Measurements from ENCODE around the gene ZNRF3.

ZNRF3 gene

DNA sequence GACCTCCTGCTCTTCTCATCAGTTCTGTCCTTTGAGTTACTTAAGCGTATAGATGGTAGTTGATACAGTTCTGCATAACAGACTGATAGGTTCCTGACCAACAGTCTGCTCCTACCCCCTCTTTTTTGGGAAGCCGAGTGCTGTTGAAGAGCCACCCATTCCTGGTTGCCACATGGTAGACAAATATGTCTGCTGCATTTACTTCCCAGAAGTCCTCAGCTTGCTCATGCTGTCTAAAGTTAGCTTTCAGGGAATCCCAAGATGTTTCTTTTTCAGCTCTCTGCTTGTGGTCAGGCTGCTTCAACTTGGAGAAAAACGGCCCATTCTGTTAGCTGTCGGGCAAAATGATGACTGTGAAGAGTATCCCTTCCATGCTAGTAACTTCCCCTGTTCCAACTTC, 129.6 kb downstream of the ZNRF3 start:
- Histone ChIP-seq H3K36me3 (ENCODE audit: insufficient read depth, low read length) (peaks cover 4% of the 10 kb centered on the region), H3K9me3 (ENCODE audit: low read length) (no peaks in the 10 kb centered on the region), H3K4me3 (ENCODE audit: low read length) (no peak overlapping the region), H3K27me3 (ENCODE audit: insufficient read depth, low read length) (no peaks in the 10 kb centered on the region), H2AFZ (ENCODE audit: low read depth, low read length) (no peak overlapping the region), H3K4me1 (ENCODE audit: insufficient read depth, low read length) (peaks cover 2% of the 10 kb centered on the region)

GRCh38 chr22:29014293-29014692, 130.9 kb downstream of the ZNRF3 start:
- Histone ChIP-seq H3K36me3 (ENCODE audit: insufficient read depth, low read length) (peaks cover 4% of the 10 kb centered on the region), H3K4me1 (ENCODE audit: insufficient read depth, low read length) (peaks cover 2% of the 10 kb centered on the region), H3K4me3 (ENCODE audit: low read length) (no peak overlapping the region), H3K27me3 (ENCODE audit: insufficient read depth, low read length) (no peaks in the 10 kb centered on the region), H3K9me3 (ENCODE audit: low read length) (peaks cover 4% of the 10 kb centered on the region), H2AFZ (ENCODE audit: low read depth, low read length) (no peak overlapping the region)

DNA sequence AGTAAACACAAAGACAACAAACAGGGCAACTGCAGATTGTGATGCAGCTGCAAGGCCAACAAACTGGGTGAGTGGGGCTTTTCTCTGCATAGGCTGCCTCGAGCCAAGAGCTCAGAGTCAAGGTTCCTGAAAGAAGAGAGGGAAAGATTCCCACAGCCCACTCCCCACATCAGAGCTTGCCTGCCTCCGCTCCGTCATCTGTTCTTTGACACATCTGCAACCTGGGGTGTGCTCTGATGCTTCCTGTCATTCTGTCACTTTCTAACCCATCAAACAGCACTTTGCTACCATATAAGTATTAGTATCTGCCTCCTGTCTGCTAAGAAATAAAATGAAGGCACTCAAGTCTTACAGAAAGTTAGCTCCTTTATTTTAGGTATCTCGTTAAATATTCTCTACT, 131.4 kb downstream of the ZNRF3 start:
- Histone ChIP-seq H3K4me1 (ENCODE audit: insufficient read depth, low read length) (peaks cover 2% of the 10 kb centered on the region), H2AFZ (ENCODE audit: low read depth, low read length) (no peak overlapping the region), H3K36me3 (ENCODE audit: insufficient read depth, low read length) (peaks cover 4% of the 10 kb centered on the region), H3K9me3 (ENCODE audit: low read length) (peaks cover 4% of the 10 kb centered on the region), H3K27me3 (ENCODE audit: insufficient read depth, low read length) (no peaks in the 10 kb centered on the region), H3K4me3 (ENCODE audit: low read length) (no peak overlapping the region)

- no peaks in the 10 kb centered on the region for H3K4me1 ChIP-seq (ENCODE audit: insufficient read depth, low read length)
- no peak overlapping the region for H3K4me3 ChIP-seq (ENCODE audit: low read length)
- no peaks in the 10 kb centered on the region for H3K27me3 ChIP-seq (ENCODE audit: insufficient read depth, low read length)
- peaks cover 2% of the 10 kb centered on the region for H3K36me3 ChIP-seq (ENCODE audit: insufficient read depth, low read length)
- no peak overlapping the region for H2AFZ ChIP-seq (ENCODE audit: low read depth, low read length)
- H3K9me3 ChIP-seq (ENCODE audit: low read length) = peaks cover 4% of the 10 kb centered on the region
Measured at GRCh38 chr22:29016067-29016938, 132.9 kb downstream of the ZNRF3 start.

DNA sequence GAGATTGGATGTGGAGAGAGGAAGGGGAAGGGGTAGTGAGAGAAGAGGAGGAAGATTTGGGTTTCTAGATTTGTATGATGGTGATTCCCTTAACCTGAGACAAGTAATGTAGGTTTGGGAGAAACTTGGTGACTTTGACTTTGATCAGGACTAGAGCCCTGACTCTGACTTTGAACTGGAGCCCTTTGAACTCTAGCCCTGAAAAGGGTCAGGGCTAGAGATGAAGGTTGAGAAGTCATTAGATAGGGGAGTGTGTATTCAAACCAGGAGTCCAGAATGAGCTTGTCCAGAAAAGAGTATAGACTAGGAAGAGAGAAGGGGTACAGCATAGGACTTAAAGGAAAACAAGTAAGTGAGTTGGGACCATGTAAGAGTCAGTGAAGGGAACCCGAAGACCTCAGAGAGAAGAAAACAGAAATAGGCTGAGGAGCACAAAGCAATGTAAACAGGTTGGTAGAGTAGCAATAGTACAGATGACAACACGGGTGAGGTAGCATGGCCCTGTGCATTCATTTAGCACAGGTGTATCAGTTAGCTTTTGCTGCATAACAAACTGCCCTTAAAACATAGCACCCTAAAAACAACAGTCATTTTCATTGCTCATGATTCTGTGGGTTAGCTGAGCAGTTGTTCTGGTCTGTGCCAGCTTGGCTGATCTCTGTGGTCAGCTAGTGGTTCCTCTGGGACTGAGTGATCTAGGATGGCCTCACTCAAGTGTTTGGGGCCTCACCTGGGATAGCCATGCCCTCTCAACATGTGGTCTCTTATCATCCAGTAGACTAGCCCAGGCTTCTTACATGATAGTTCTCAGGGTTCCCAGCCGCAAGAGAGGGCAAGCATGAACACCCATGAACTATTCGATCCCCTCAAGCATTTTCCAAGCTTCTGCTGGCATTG, 135.2 kb downstream of the ZNRF3 start:
- Histone ChIP-seq H3K9me3 (ENCODE audit: low read length) (peaks cover 4% of the 10 kb centered on the region), H3K27me3 (ENCODE audit: insufficient read depth, low read length) (no peaks in the 10 kb centered on the region), H3K36me3 (ENCODE audit: insufficient read depth, low read length) (peaks cover 2% of the 10 kb centered on the region), H3K4me3 (ENCODE audit: low read length) (no peak overlapping the region), H2AFZ (ENCODE audit: low read depth, low read length) (no peak overlapping the region), H3K4me1 (ENCODE audit: insufficient read depth, low read length) (no peaks in the 10 kb centered on the region)

- H3K9me3 ChIP-seq (ENCODE audit: low read length) = peaks cover 4% of the 10 kb centered on the region
- peaks cover 6% of the 10 kb centered on the region for H3K36me3 ChIP-seq (ENCODE audit: insufficient read depth, low read length)
- H2AFZ ChIP-seq (ENCODE audit: low read depth, low read length) = no peak overlapping the region
- H3K27me3 ChIP-seq (ENCODE audit: insufficient read depth, low read length) = no peaks in the 10 kb centered on the region
- no peak overlapping the region for H3K4me3 ChIP-seq (ENCODE audit: low read length)
- no peaks in the 10 kb centered on the region for H3K4me1 ChIP-seq (ENCODE audit: insufficient read depth, low read length)
Measured at GRCh38 chr22:29022101-29022817, 138.9 kb downstream of the ZNRF3 start.

GRCh38 chr22:29023172-29023796, 139.9 kb downstream of the ZNRF3 start:
- no peak overlapping the region for H2AFZ ChIP-seq (ENCODE audit: low read depth, low read length)
- H3K9me3 ChIP-seq (ENCODE audit: low read length) = peaks cover 4% of the 10 kb centered on the region
- H3K4me1 ChIP-seq (ENCODE audit: insufficient read depth, low read length) = no peaks in the 10 kb centered on the region
- H3K27me3 ChIP-seq (ENCODE audit: insufficient read depth, low read length) = no peaks in the 10 kb centered on the region
- H3K36me3 ChIP-seq (ENCODE audit: insufficient read depth, low read length) = peaks cover 9% of the 10 kb centered on the region
- no peak overlapping the region for H3K4me3 ChIP-seq (ENCODE audit: low read length)

DNA sequence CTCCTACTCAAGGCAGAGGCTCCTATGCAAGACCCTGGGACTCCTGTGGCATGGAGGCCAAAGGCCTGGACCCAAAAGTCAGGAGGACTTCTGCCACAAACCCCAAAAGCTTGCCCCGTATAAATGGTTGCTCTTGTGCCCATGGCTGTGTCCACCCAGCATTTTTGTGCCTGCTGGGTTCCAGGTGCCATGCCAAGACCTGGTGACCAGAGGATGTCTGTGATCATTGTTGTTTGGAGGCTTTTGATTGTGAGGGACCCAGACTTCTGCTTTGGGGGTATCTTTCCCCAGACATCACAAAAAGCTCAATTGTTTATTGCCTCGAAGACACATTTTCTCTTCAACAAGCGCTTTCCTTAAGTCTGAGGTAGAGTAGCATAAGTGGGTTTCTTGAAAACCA, 143.2 kb downstream of the ZNRF3 start:
- Histone ChIP-seq H3K27me3 (ENCODE audit: insufficient read depth, low read length) (no peaks in the 10 kb centered on the region), H3K9me3 (ENCODE audit: low read length) (no peaks in the 10 kb centered on the region), H3K4me3 (ENCODE audit: low read length) (no peak overlapping the region), H2AFZ (ENCODE audit: low read depth, low read length) (no peak overlapping the region), H3K36me3 (ENCODE audit: insufficient read depth, low read length) (peaks cover 9% of the 10 kb centered on the region), H3K4me1 (ENCODE audit: insufficient read depth, low read length) (peaks cover 16% of the 10 kb centered on the region)

- Histone ChIP-seq H3K4me3 (ENCODE audit: low read length) (no peak overlapping the region), H2AFZ (ENCODE audit: low read depth, low read length) (no peak overlapping the region), H3K9me3 (ENCODE audit: low read length) (no peaks in the 10 kb centered on the region), H3K27me3 (ENCODE audit: insufficient read depth, low read length) (no peaks in the 10 kb centered on the region), H3K36me3 (ENCODE audit: insufficient read depth, low read length) (peaks cover 9% of the 10 kb centered on the region), H3K4me1 (ENCODE audit: insufficient read depth, low read length) (peaks cover 30% of the 10 kb centered on the region)
Measured at GRCh38 chr22:29028468-29028867, 145.1 kb downstream of the ZNRF3 start.

GRCh38 chr22:29029202-29030000, 146.0 kb downstream of the ZNRF3 start:
- Histone ChIP-seq H2AFZ (ENCODE audit: low read depth, low read length) (no peak overlapping the region), H3K27me3 (ENCODE audit: insufficient read depth, low read length) (no peaks in the 10 kb centered on the region), H3K4me3 (ENCODE audit: low read length) (no peak overlapping the region), H3K36me3 (ENCODE audit: insufficient read depth, low read length) (peaks cover 9% of the 10 kb centered on the region), H3K4me1 (ENCODE audit: insufficient read depth, low read length) (peaks cover 30% of the 10 kb centered on the region), H3K9me3 (ENCODE audit: low read length) (no peaks in the 10 kb centered on the region)

- Histone ChIP-seq H2AFZ (ENCODE audit: low read depth, low read length) (no peak overlapping the region), H3K4me3 (ENCODE audit: low read length) (no peak overlapping the region), H3K9me3 (ENCODE audit: low read length) (no peaks in the 10 kb centered on the region), H3K27me3 (ENCODE audit: insufficient read depth, low read length) (no peaks in the 10 kb centered on the region), H3K36me3 (ENCODE audit: insufficient read depth, low read length) (peaks cover 9% of the 10 kb centered on the region), H3K4me1 (ENCODE audit: insufficient read depth, low read length) (peaks cover 30% of the 10 kb centered on the region)
Measured at GRCh38 chr22:29030016-29030617, 146.7 kb downstream of the ZNRF3 start.
